ENCODE data around the gene EIF2AK3.
"Not testable (repeated sequence)": the region's sequence is repeated elsewhere in the genome, so short reads cannot be mapped to it uniquely, and the experiment has no call there.

The EIF2AK3 gene

DNA sequence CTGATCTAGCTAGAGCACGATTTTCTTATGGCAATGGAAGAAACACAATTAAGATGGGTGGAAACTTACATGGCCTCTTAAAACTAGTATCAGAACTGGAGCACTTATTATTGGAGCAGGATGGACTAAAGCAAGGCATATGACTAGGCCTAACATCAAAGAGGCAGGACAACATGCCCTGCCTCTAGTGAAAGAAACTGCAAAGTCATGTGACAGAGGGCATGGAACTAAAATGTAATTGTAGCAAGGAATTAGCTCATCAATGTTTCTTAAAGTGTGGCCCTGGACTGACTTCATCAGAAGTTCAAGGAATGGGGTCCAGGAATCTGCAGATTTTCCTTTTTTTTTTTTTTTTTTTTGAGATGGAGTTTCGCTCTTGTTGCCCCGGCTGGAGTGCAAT is 5.3 kb upstream of the EIF2AK3 start:
- no peak for DNase-seq

- DNase-seq, result no peak
These were observed 1.3 kb upstream of the EIF2AK3 start for GRCh38 chr2:88628571-88628939.

- peak; percentile 57 to 65 for DNase-seq
These were observed 749 bp upstream of the EIF2AK3 start for GRCh38 chr2:88627856-88628570.

DNA sequence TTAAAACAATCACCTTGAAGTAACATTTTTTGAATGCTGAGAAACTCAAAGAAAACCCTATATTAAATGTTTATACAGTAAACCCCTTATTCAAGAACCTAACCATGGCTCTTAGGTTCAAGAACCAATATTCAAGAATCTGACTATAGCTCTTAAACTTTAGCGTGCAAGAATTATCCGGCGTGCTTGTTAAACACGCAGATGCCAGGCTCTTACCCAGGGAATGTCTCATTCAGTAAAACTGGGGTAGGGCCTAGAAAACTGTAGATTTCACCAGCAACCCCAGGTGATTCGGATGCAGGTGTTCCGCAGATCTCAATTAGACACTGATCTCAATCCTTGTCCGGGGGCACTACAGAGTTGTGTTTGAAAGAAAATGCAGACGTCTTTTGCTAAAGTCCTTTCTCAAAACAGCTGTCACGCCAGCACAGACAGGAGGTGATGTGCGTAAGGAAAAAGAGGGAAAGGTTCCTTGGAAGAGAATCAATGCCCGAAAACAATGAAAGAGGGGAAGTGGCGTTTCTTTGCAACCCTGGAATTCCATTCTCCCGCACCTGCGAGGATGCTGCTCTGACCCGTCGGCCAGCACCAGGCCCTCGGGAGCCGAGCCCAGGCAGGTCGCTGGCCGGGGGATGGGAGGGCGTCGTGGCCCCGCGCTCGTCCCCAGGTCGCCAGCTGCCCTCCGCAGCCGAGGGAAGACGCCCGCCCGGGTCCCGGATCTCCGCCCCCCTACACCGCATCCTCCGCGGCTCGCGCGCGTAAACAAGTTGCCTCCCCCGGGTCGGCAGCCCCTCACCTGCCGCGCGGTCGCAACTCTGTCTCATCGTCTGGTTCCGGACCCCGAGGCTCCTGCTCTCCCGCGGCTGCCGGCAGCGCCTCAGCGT is 851 bp downstream of the EIF2AK3 start:
- peak; percentile 35 to 37 for DNase-seq

DNA sequence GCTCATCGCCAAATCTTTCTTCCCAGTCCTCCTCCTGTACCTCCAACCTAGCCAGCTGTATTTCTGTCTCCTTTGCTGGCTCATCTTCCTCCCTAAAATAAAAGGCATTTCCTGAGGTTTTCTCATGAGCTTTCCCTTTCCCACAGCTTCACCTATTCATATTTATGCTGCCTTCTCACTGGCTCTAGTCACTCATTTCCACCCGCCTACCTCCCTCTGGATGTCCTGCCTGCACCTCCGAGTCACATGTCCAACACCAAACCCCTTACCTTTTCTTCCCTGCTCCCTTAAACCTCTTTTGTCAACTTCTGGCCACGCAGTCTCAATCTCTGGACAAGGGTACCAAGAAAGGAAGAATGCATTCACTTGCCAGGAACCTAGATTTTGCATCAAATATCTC is 2.8 kb downstream of the EIF2AK3 start:
- no peak for DNase-seq

DNA sequence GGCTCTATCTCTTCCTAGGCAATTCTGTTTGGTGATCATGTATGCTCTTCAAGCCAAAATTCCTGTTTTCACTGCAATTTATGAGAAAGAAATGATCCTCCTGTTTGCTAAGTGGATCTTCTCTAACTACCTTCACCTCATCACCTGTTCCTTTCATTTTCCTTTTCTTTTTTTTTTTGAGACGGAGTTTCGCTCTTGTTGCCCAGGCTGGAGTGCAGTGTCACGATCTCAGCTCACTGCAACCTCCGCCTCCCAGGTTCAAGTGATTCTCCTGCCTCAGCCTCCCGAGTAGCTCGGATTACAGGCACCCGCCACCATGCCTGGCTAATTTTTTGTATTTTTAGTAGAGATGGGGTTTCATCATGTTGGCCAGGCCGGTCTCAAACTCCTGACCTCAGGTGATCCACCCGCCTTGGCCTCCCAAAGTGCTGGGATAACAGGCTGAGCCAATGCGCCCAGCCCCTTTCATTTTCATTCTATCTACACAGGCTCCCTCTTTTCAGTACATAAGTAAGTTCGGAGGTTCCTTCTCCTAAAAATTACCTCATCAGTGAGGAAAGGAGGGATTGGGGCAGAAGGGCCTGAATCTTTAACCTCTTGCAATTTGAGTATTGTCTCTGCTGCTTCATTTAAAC is 3.3 kb downstream of the EIF2AK3 start:
- not testable (repeated sequence) for DNase-seq

GRCh38 chr2:88622307-88622706 is 5.0 kb downstream of the EIF2AK3 start:
- no peak for DNase-seq

GRCh38 chr2:88621432-88621831 is 5.8 kb downstream of the EIF2AK3 start:
- DNase-seq, result no peak

- no peak for DNase-seq
These were observed 7.2 kb downstream of the EIF2AK3 start for GRCh38 chr2:88620015-88620414.

- no peak for DNase-seq
These were observed 11.4 kb downstream of the EIF2AK3 start for GRCh38 chr2:88615822-88616221.

GRCh38 chr2:88614497-88615157 is 12.6 kb downstream of the EIF2AK3 start:
- DNase-seq, result no peak

GRCh38 chr2:88613921-88614320 is 13.3 kb downstream of the EIF2AK3 start:
- DNase-seq, result no peak

- no peak for DNase-seq
These were observed 19.1 kb downstream of the EIF2AK3 start for GRCh38 chr2:88608184-88608583.

DNA sequence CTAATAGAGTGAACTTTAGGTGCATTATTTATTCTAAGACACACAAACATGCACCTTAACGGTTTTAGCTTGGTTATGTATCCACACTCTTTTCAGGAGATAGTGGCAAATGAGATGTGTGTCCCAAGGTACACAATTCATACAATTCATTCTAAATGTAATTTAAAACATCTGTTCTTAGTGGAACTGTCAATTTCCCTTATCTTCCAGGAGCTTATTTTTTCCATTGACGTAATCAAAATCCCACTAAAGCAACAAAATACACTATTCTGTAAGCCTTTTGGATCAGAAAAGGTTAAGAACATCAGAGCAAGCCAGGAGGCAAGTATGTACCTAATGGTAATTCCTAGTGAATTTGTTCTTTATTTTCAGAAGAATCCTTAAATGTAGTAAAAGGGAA is 19.8 kb downstream of the EIF2AK3 start:
- no peak for DNase-seq

GRCh38 chr2:88606371-88607030 is 20.8 kb downstream of the EIF2AK3 start:
- no peak for DNase-seq

DNA sequence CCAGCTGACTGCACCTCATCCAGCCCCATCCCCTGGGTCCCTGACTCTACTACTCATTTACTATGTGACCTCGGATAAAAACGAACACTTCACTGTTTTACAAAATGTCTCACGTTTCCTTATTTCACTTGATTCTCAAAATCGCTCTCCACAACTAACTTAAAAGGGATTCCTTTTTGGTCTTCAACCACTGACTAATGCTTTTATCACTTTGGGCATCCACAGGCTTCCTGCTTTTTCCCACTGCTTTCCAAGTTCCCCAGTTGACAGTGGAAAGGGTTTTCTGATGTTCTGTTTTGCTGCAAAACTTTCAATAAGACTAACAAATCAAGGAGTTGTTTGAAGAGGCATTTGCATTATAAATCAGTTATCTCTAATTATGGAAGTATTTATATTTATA is 24.1 kb downstream of the EIF2AK3 start:
- DNase-seq, result no peak

DNA sequence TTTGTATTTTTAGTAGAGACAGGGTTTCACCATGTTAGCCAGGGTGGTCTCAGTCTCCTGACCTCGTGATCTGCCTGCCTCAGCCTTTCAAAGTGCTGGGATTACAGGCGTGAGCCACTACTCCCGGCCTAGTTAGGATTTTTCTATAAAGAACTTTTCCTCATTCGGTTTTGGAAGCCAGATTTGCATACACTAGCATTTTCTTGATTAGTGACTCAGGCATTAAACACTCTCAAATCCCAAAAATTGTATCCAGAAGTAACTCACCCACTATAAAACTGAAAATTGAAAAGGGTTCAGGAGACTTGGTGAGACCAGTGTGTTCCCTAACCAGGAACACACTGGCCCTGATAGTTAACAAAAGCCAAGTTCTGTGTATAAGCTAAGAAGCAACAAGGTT is 25.2 kb downstream of the EIF2AK3 start:
- DNase-seq, result no peak

DNA sequence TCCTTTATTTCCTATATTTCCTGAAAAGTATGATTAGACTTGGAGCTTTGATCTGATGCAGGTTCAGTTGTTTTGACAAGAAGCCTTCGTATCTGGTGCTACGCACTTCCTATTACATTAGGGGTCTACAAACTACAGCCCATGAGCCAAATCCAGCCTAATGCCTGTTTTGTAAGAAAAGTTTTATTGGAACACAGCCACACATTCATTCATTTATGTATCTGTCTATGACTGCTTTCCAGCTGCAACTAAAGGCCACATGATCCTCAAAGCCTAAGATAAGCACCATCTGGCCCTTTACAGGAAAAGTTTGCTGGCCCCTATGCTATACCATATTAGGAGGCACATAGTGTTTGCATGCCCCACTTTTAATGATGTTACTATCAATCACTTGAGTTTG is 26.0 kb downstream of the EIF2AK3 start:
- DNase-seq, result no peak

GRCh38 chr2:88600038-88600465 is 27.2 kb downstream of the EIF2AK3 start:
- peak in 1 of 2 experiments; percentile 61 for DNase-seq

DNA sequence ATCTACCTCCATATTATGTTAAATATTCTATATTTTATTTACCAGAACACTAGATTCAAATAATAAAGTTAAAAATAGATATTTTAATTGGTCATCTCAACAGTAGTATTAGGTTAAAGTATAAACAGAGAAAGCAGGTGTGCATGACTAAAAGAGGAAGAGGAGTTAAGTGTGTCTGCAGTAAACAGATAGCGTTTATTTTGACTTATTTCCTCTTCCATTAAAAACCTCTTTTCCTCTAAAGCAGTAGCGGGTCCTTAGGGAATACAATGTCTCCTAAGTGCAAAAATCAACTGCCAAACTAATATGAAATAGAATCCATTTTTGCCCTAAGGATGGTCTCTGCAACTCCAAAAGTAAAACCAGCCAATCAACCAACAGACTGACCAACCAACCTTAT is 27.7 kb downstream of the EIF2AK3 start:
- DNase-seq, result no peak

DNA sequence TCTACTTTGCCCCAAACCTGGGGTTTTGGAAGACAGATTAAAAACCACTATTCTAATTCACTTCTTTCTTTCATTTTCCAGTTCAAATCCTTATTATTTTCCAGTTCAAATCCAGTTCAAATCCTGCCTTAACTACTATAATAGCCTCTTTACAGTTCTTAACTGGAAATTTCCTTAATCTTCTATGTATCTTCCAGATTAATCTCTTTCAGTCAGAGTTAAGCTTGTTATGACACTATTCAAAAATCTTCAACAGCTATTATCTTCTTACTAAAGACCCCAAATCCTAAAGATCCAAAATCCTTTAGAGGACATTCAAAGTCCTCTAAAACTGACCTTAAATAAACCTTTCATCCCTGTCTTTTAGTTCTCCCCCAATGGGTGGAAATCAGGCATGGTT is 30.1 kb downstream of the EIF2AK3 start:
- DNase-seq, result no peak

DNA sequence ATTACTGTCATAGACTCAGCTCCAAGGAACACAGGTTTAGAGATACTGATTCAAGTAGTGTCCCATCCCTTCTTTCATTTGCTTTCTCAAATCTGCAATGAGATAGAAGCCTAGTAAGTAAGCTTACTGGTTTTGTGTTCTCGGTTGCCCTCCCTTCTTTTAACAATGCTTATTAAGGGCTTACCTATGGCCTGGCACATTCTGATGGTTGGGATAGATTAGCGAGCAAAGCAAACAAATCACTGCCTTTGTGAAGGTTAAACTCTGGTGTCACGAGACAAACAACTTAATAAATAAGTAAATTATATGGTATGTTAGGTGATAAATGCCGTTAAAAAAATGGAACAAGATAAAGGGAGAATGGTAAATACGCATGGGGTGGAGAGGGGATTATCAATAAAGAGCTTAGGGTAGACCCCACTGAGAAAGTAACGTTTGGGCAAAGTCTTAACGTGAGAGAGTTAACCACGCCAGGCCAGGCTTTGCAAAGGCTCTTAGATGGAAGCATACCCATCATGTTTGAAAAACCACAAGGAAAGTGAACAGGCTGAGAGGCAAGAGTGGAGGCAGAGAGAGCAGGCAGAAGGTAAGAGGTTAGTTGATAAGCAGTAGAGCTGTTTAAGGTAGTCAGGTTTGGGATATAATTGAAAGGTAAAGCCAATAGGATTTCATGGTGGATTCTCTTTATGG is 31.0 kb downstream of the EIF2AK3 start:
- DNase-seq, result no peak
